Activated T-helper 17 cell treated with anti-CD3 and anti-CD28 coated beads, Interleukin-2, amount 50 U/mL, for 72 hours (primary cell): ENCODE results near the gene BPGM. TPM values are rescaled to one million over a fixed set of nuclear protein-coding genes. Genes with fewer than 3 reads are reported as not detected.

ENCODE experiments used
- ATAC-seq: fragments of 150-1000 bp; cut with Tn5 transposase; replicated peaks from 2 replicates; pipeline ENCODE4 v1.10.0; 2021; ENCODE audit warnings: mild to moderate bottlenecking, moderate library complexity
- H3K27ac Mint-ChIP-seq: one replicate; pipeline ENCODE4 v1.8.0; 2022; ENCODE audit warnings: mixed read lengths
- H3K27me3 Mint-ChIP-seq: one replicate; pipeline ENCODE4 v1.8.0; 2022; ENCODE audit warnings: mixed read lengths
- H3K36me3 Mint-ChIP-seq: one replicate; pipeline ENCODE4 v1.8.0; 2022; ENCODE audit warnings: low read depth, mild to moderate bottlenecking, mixed read lengths
- H3K4me1 Mint-ChIP-seq: one replicate; pipeline ENCODE4 v1.8.0; 2022; ENCODE audit warnings: mixed read lengths
- H3K4me3 Mint-ChIP-seq: one replicate; pipeline ENCODE4 v1.8.0; 2022; ENCODE audit warnings: mild to moderate bottlenecking, mixed read lengths
- H3K9me3 Mint-ChIP-seq: one replicate; pipeline ENCODE4 v1.8.0; 2022; ENCODE audit warnings: mixed read lengths
- total RNA-seq, 2 donors: library from RNA; stranded (reverse); gene quantifications; one replicate each; pipeline ENCODE4 v1.2.3, GENCODE V29; 2022

BPGM gene
- 10 to 100 TPM; 17.2 to 20.7 TPM for total RNA-seq

- Mint-ChIP-seq H3K4me1 (peaks cover 17% of the 10 kb centered on the region), H3K27me3 (no peaks in the 10 kb centered on the region), H3K4me3 (no peak within 1 kb of the TSS), H3K9me3 (no peaks in the 10 kb centered on the region), H3K27ac (no peak within 1 kb of the TSS), H3K36me3 (peaks cover 15% of the 10 kb centered on the region)
- peak; percentile 99 for ATAC-seq
These were observed at the start of gene BPGM for GRCh38 chr7:134646425-134647305. BPGM (plus strand) TSS chr7:134646853; CDS start chr7:134661508, 14,655 bp downstream.

GRCh38 chr7:134599371-134599770 lies 47.3 kb upstream of the BPGM start:
- H3K4me3 Mint-ChIP-seq, result no peak overlapping the region
- H3K27ac Mint-ChIP-seq, result no peak overlapping the region
- H3K9me3 Mint-ChIP-seq, result peaks cover 6% of the 10 kb centered on the region
- no peaks in the 10 kb centered on the region for H3K4me1 Mint-ChIP-seq
- H3K27me3 Mint-ChIP-seq, result peaks cover 11% of the 10 kb centered on the region
- ATAC-seq, result no peak
- no peaks in the 10 kb centered on the region for H3K36me3 Mint-ChIP-seq

GRCh38 chr7:134601459-134601858 lies 45.2 kb upstream of the BPGM start:
- Mint-ChIP-seq H3K4me3 (no peak overlapping the region), H3K27ac (no peak overlapping the region), H3K36me3 (no peaks in the 10 kb centered on the region), H3K4me1 (peaks cover 3% of the 10 kb centered on the region), H3K27me3 (peaks cover 17% of the 10 kb centered on the region), H3K9me3 (peaks cover 6% of the 10 kb centered on the region)
- no peak for ATAC-seq

GRCh38 chr7:134602881-134603451 lies 43.7 kb upstream of the BPGM start:
- H3K4me1 Mint-ChIP-seq, result peaks cover 5% of the 10 kb centered on the region
- no peaks in the 10 kb centered on the region for H3K36me3 Mint-ChIP-seq
- no peak for ATAC-seq
- no peak overlapping the region for H3K27ac Mint-ChIP-seq
- H3K9me3 Mint-ChIP-seq, result peaks cover 6% of the 10 kb centered on the region
- H3K27me3 Mint-ChIP-seq, result peaks cover 19% of the 10 kb centered on the region
- no peak overlapping the region for H3K4me3 Mint-ChIP-seq

GRCh38 chr7:134605978-134606923 lies 40.4 kb upstream of the BPGM start:
- H3K27ac Mint-ChIP-seq, result no peak overlapping the region
- peak overlapping the region; percentile 19 for H3K4me3 Mint-ChIP-seq
- H3K36me3 Mint-ChIP-seq, result no peaks in the 10 kb centered on the region
- ATAC-seq, result peak; percentile 81
- H3K27me3 Mint-ChIP-seq, result peaks cover 18% of the 10 kb centered on the region
- no peaks in the 10 kb centered on the region for H3K9me3 Mint-ChIP-seq
- peaks cover 5% of the 10 kb centered on the region for H3K4me1 Mint-ChIP-seq

GRCh38 chr7:134611611-134612151 lies 35.0 kb upstream of the BPGM start:
- ATAC-seq, result no peak
- H3K4me3 Mint-ChIP-seq, result no peak overlapping the region
- no peaks in the 10 kb centered on the region for H3K36me3 Mint-ChIP-seq
- peaks cover 10% of the 10 kb centered on the region for H3K4me1 Mint-ChIP-seq
- H3K27me3 Mint-ChIP-seq, result peaks cover 18% of the 10 kb centered on the region
- H3K9me3 Mint-ChIP-seq, result no peaks in the 10 kb centered on the region
- H3K27ac Mint-ChIP-seq, result no peak overlapping the region

- Mint-ChIP-seq H3K9me3 (no peaks in the 10 kb centered on the region), H3K27ac (no peak overlapping the region), H3K27me3 (peaks cover 21% of the 10 kb centered on the region), H3K4me1 (peaks cover 10% of the 10 kb centered on the region), H3K36me3 (no peaks in the 10 kb centered on the region), H3K4me3 (no peak overlapping the region)
- no peak for ATAC-seq
These were observed 34.5 kb upstream of the BPGM start for GRCh38 chr7:134612197-134612596.

- peaks cover 21% of the 10 kb centered on the region for H3K27me3 Mint-ChIP-seq
- ATAC-seq, result peak; percentile 91
- no peaks in the 10 kb centered on the region for H3K36me3 Mint-ChIP-seq
- no peaks in the 10 kb centered on the region for H3K9me3 Mint-ChIP-seq
- H3K27ac Mint-ChIP-seq, result peak overlapping the region; percentile 74
- peak overlapping the region; percentile 14 for H3K4me3 Mint-ChIP-seq
- H3K4me1 Mint-ChIP-seq, result peaks cover 10% of the 10 kb centered on the region
These were observed 32.9 kb upstream of the BPGM start for GRCh38 chr7:134613623-134614347.

GRCh38 chr7:134616611-134617010 lies 30.0 kb upstream of the BPGM start:
- H3K9me3 Mint-ChIP-seq, result no peaks in the 10 kb centered on the region
- H3K4me3 Mint-ChIP-seq, result no peak overlapping the region
- H3K36me3 Mint-ChIP-seq, result no peaks in the 10 kb centered on the region
- H3K27ac Mint-ChIP-seq, result no peak overlapping the region
- peaks cover 18% of the 10 kb centered on the region for H3K27me3 Mint-ChIP-seq
- peaks cover 10% of the 10 kb centered on the region for H3K4me1 Mint-ChIP-seq
- no peak for ATAC-seq

- Mint-ChIP-seq H3K36me3 (no peaks in the 10 kb centered on the region), H3K4me1 (peaks cover 5% of the 10 kb centered on the region), H3K4me3 (no peak overlapping the region), H3K27ac (no peak overlapping the region), H3K9me3 (no peaks in the 10 kb centered on the region), H3K27me3 (peaks cover 32% of the 10 kb centered on the region)
- ATAC-seq, result peak; percentile 32
These were observed 27.7 kb upstream of the BPGM start for GRCh38 chr7:134618756-134619530.

GRCh38 chr7:134619627-134620331 lies 26.9 kb upstream of the BPGM start:
- ATAC-seq, result peak; percentile 65
- Mint-ChIP-seq H3K4me3 (no peak overlapping the region), H3K36me3 (no peaks in the 10 kb centered on the region), H3K9me3 (no peaks in the 10 kb centered on the region), H3K27ac (no peak overlapping the region), H3K4me1 (no peaks in the 10 kb centered on the region), H3K27me3 (peaks cover 32% of the 10 kb centered on the region)

- ATAC-seq, result no peak
- Mint-ChIP-seq H3K27me3 (peaks cover 34% of the 10 kb centered on the region), H3K27ac (no peak overlapping the region), H3K36me3 (no peaks in the 10 kb centered on the region), H3K4me1 (no peaks in the 10 kb centered on the region), H3K4me3 (no peak overlapping the region), H3K9me3 (no peaks in the 10 kb centered on the region)
These were observed 24.2 kb upstream of the BPGM start for GRCh38 chr7:134622303-134622995.
